HepG2 (cell line): ENCODE results near the gene MLLT10.

ENCODE experiments used
- JUND ChIP-seq: sonication (generic); formaldehyde crosslinking; IDR thresholded peaks from 2 replicates; pipeline ENCODE4 v1.8.0; 2022; ENCODE audit warnings: mild to moderate bottlenecking, missing genetic modification reagents
- PAXIP1 ChIP-seq: sonication (generic); formaldehyde crosslinking; conservative IDR thresholded peaks from 2 replicates; pipeline ENCODE4 v1.4.0; 2020; ENCODE audit warnings: mild to moderate bottlenecking, missing genetic modification reagents, moderate library complexity
- SKI ChIP-seq: fragments of 450-650 bp; IDR thresholded peaks from one replicate; pipeline ENCODE4 v1.6.1; 2018; ENCODE audit warnings: mild to moderate bottlenecking; ENCODE audit not compliant: partially characterized antibody
- SRF ChIP-seq: IDR thresholded peaks from 2 replicates; pipeline ENCODE4 v1.6.1; 2011; ENCODE audit warnings: mild to moderate bottlenecking, low read depth, low read length, moderate library complexity
- ZFP37 ChIP-seq: sonication (generic); formaldehyde crosslinking; IDR thresholded peaks from 2 replicates; pipeline ENCODE4 v1.4.0; 2020; ENCODE audit warnings: missing genetic modification reagents, borderline replicate concordance
- ZHX1 ChIP-seq: sonication (generic); formaldehyde crosslinking; IDR thresholded peaks from 2 replicates; pipeline ENCODE4 v1.8.1; 2022; ENCODE audit warnings: low read depth, mild to moderate bottlenecking, missing genetic modification reagents

DNA sequence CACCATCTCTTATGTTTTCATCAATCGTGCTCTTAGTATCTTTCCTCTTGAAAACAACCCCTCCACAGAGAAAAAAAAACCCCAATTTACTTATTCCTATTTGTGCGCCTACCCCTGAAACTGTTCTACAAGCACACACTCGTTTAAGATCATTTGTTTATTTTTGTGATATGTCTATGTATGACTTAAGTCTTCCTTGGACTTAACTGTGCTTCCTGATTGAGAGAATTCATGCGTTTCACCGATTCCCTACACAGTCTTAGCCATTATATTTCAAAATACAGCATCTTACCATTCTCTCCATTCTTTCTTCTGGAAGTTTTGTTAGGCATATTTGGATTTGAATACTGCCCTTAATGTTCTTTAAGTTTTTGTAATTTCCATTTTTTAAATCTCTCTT is 159.4 kb downstream of the MLLT10 start:
- TF ChIP-seq PAXIP1 (CRISPR knock-in tag) (no peak), SKI (no peak), JUND (CRISPR knock-in tag) (no peak), ZHX1 (CRISPR knock-in tag) (no peak), ZFP37 (CRISPR knock-in tag) (no peak), SRF (no peak)
